Pons (tissue), 1 donor: Measurements from ENCODE around the gene TTN.

ENCODE experiments used
- DNase-seq: peaks from one replicate; pipeline ENCODE4 v3.0.0-alpha.2; 2016; ENCODE audit warnings: low spot score

TTN gene

GRCh38 chr2:178811045-178811444 is 3.8 kb upstream of the TTN start:
- DNase-seq, result no peak

- no peak for DNase-seq
These were observed 3.2 kb upstream of the TTN start for GRCh38 chr2:178810422-178810821.

GRCh38 chr2:178806543-178806942 is 680 bp downstream of the TTN start:
- no peak for DNase-seq

GRCh38 chr2:178805457-178805856 is 1.8 kb downstream of the TTN start:
- DNase-seq, result no peak

- no peak for DNase-seq
These were observed 2.4 kb downstream of the TTN start for GRCh38 chr2:178804791-178805190.

GRCh38 chr2:178800510-178800909 is 6.7 kb downstream of the TTN start:
- DNase-seq, result no peak

GRCh38 chr2:178799305-178799704 is 7.9 kb downstream of the TTN start:
- DNase-seq, result no peak

- peak; percentile 56 for DNase-seq
These were observed 11.0 kb downstream of the TTN start for GRCh38 chr2:178796079-178796677.

GRCh38 chr2:178787934-178788333 is 19.3 kb downstream of the TTN start:
- DNase-seq, result no peak

- DNase-seq, result no peak
These were observed 20.1 kb downstream of the TTN start for GRCh38 chr2:178787155-178787554.

- DNase-seq, result no peak
These were observed 23.3 kb downstream of the TTN start for GRCh38 chr2:178783889-178784288.

GRCh38 chr2:178782236-178782635 is 25.0 kb downstream of the TTN start:
- DNase-seq, result no peak

GRCh38 chr2:178777577-178777976 is 29.6 kb downstream of the TTN start:
- DNase-seq, result no peak

- DNase-seq, result no peak
These were observed 30.5 kb downstream of the TTN start for GRCh38 chr2:178776751-178777150.

GRCh38 chr2:178775975-178776374 is 31.2 kb downstream of the TTN start:
- no peak for DNase-seq

GRCh38 chr2:178770518-178770917 is 36.7 kb downstream of the TTN start:
- no peak for DNase-seq

GRCh38 chr2:178767094-178768060 is 39.8 kb downstream of the TTN start:
- DNase-seq, result no peak

GRCh38 chr2:178764097-178764496 is 43.1 kb downstream of the TTN start:
- no peak for DNase-seq

- DNase-seq, result peak; percentile 50
These were observed 45.4 kb downstream of the TTN start for GRCh38 chr2:178761759-178762371.

GRCh38 chr2:178756843-178757242 is 50.4 kb downstream of the TTN start:
- no peak for DNase-seq

- DNase-seq, result no peak
These were observed 50.9 kb downstream of the TTN start for GRCh38 chr2:178756343-178756742.

GRCh38 chr2:178747767-178748166 is 59.5 kb downstream of the TTN start:
- DNase-seq, result no peak

GRCh38 chr2:178734518-178734917 is 72.7 kb downstream of the TTN start:
- DNase-seq, result no peak
